Skeletal muscle tissue (tissue), 4 donors: Measurements from ENCODE around the gene HAGHL. TPM values are rescaled to one million over a fixed set of nuclear protein-coding genes. Genes with fewer than 3 reads are reported as not detected.

ENCODE experiments used
- H3K27ac ChIP-seq: one replicate; pipeline ENCODE4 v1.7.0; 2013; ENCODE audit warnings: mild to moderate bottlenecking, low read depth, low read length, inconsistent platforms
- H3K27me3 ChIP-seq, 3 donors: one replicate each; pipeline ENCODE4 v1.7.0; 2013; ENCODE audit warnings: low read length in 3 of 3; ENCODE audit not compliant: control insufficient read depth in 3 of 3, insufficient read depth in 3 of 3
- H3K36me3 ChIP-seq, 3 donors: one replicate each; pipeline ENCODE4 v1.7.0; 2013; ENCODE audit warnings: low read length in 3 of 3; ENCODE audit not compliant: control insufficient read depth in 3 of 3, insufficient read depth in 3 of 3
- H3K4me1 ChIP-seq, 3 donors: one replicate each; pipeline ENCODE4 v1.7.0; 2013; ENCODE audit warnings: low read length in 3 of 3, mild to moderate bottlenecking in 3 of 3; ENCODE audit not compliant: control insufficient read depth in 3 of 3, insufficient read depth in 3 of 3
- H3K4me3 ChIP-seq, 3 donors: one replicate each; pipeline ENCODE4 v1.7.0; 2013; ENCODE audit warnings: low read length in 3 of 3
- H3K9ac ChIP-seq, 3 donors: one replicate each; pipeline ENCODE4 v1.7.0; 2013; ENCODE audit warnings: low read length in 3 of 3, mild to moderate bottlenecking in 3 of 3, moderate library complexity in 2 of 3, low read depth in 1 of 3
- H3K9me3 ChIP-seq, 3 donors: one replicate each; pipeline ENCODE4 v1.7.0; 2013; ENCODE audit warnings: low read length in 3 of 3; ENCODE audit not compliant: control insufficient read depth in 3 of 3
- total RNA-seq: library from RNA; depleted of rRNA; stranded (reverse); fragments of >200 nt; gene quantifications from one replicate; pipeline ENCODE4 v1.2.3, GENCODE V29; 2014
- donor health status: Osteomylitis.

HAGHL gene
- total RNA-seq, 1 donor from 2014 or later, result 1.0 TPM

DNA sequence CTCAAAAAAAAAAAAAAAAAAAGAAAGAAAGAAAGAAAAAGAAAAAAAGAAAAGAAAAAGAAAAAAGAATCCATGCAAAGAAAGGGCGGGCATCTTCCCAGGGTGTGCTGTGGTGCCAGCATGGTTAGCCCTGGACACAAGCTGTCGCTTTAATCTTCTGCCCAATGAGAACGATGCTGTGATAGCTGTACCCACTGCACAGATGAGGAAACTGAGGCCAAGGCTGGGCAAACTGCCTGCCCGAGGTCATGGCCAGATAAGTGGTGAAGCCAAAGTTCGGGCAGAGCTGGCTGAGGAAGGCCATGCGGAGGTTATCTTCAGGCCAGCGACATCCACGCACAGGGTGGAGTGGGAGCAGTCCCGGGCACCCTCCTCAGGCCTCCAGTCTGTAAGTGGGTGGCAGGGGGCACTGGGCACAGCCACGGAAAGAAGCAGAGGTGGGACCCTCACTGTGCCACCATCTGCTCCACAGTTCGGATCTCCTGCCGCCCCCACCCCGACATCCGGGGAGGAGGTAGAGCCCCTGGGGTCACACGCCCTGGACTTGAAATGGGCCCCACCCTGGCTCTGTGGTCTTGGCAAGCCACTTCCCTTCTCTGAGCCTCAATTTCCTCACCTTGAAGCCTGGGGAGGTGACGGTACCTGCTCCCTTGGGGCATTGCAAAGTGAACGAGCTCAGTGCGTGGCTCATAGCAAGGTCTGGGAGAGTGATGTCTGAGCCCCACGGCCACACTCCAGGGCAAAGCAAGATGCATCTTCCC, 27.8 kb upstream of the HAGHL start:
- H3K4me1 ChIP-seq, result peaks cover 4 to 14% (median 7%) of the 10 kb centered on the region in 3 donors
- H3K4me3 ChIP-seq, result no peak overlapping the region
- no peak overlapping the region for H3K9ac ChIP-seq
- no peak overlapping the region for H3K27ac ChIP-seq
- peaks cover 68 to 86% (median 75%) of the 10 kb centered on the region in 3 donors for H3K27me3 ChIP-seq
- no peaks in the 10 kb centered on the region for H3K36me3 ChIP-seq
- no peaks in the 10 kb centered on the region for H3K9me3 ChIP-seq

DNA sequence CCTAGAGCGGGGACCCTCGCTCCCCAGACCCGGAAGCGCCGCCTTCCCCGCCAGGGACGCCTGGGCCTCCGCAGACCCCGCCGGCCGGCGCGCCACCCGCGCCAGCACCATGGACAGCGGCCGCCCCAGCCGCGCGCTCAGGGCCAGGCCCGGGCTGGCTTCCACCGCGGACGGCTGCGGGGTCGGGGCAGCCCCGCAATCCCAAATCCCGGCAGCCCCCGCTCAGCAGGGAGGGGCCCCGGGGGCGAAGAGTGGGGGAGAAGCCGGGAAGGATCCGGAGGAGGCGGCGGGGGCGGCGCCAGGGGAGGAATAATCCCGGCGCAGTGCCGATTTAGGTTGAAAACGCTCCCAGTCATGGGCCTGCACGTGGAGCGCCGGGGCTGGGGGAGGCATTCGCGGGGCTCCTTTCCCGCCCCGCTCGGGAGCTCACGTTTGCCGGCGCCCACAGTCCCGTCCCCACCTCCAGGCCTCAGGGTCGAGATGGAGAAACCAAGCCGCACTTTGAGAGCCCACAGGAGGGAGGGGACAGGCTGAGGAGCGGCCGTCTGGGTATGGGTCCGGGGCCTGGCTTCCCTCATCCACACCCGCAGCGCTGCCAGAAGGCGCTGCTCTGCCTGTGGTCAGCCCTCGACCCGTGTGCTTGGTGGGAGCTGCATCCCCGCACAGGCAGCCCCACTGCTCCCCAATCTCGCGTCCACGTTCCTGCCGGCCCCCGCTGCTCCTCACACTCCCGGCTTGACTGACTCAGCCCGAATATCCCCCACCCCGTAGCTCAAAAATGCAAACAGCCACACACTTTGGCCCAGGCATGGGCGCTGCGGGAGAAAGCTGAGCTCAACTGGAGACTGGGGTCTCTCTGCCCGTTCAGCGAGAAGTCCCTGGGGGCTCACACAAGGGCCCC, 26.0 kb upstream of the HAGHL start:
- no peaks in the 10 kb centered on the region for H3K36me3 ChIP-seq
- H3K9me3 ChIP-seq, result no peaks in the 10 kb centered on the region
- no peak overlapping the region for H3K27ac ChIP-seq
- no peak overlapping the region for H3K4me3 ChIP-seq
- no peak overlapping the region for H3K9ac ChIP-seq
- H3K27me3 ChIP-seq, result peaks cover 64 to 82% (median 73%) of the 10 kb centered on the region in 3 donors
- peaks cover 0 to under 1% (median 0%) of the 10 kb centered on the region in 3 donors for H3K4me1 ChIP-seq

DNA sequence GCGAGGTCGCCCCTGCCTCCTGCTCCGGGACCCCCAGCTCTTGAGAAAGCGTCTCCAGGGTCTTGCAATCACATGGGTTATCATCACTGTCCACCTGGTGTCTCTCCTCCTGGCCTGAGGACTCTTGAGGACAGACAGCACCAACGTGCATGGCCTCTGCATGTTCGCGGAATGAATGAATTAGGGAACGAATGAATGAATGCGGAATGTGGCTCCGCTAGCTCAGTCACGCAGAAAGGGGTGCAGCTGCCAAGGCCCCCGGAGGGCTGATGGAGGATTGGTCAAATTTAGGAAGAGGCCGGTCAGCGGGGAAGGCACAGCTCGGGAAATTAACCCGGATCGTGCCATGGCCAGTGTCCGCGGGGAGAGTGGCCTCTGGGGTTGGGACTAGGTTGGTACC, 24.6 kb upstream of the HAGHL start:
- Histone ChIP-seq H3K27ac (no peak overlapping the region), H3K27me3 (peaks cover 69 to 85% (median 75%) of the 10 kb centered on the region in 3 donors), H3K9me3 (no peaks in the 10 kb centered on the region), H3K9ac (no peak overlapping the region), H3K36me3 (no peaks in the 10 kb centered on the region), H3K4me3 (no peak overlapping the region), H3K4me1 (peaks cover 0 to 4% (median 0%) of the 10 kb centered on the region in 3 donors)

DNA sequence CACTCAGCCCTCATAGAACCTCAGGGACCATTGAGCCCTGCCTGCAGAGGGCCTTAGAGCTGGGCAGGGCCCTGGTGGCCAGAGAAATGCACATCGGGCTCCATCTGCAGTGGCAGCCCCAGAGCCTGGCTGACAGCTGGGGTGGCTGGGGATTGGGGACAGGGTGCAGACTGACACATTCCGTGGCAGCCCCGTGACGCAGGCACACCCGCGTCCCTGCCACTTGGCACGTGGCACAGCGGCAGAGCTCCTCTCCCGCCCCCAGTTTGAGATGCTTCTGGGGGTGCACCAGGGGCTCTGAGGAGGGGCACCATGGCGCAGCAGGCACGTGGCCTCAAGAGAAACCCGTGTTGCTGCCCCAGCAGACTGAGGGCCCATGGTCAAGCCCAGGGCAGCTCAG, 23.5 kb upstream of the HAGHL start:
- Histone ChIP-seq H3K4me3 (no peak overlapping the region), H3K9me3 (no peaks in the 10 kb centered on the region), H3K27me3 (peaks cover 71 to 88% (median 84%) of the 10 kb centered on the region in 3 donors), H3K9ac (no peak overlapping the region), H3K27ac (no peak overlapping the region), H3K4me1 (peaks cover 0 to 4% (median 0%) of the 10 kb centered on the region in 3 donors), H3K36me3 (no peaks in the 10 kb centered on the region)

DNA sequence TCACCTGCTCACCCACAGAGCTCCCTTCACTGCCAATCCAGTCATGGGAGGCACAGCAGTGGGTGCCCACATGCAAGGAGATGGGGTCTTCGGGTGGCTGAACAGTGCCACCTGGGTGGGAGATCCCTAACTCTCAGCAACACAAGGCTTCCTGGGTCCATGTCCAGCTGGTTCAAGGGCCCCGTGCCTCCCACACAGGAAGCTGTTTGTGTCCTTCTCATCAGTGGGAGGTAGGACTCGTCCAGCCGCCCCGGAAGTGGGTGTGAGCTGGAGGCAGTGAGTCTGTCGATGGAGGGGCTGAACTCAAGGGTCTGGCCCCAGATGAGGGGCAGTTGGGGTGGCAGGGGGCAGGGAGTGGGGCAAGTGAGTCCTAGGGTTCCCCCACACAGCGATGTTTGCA, 22.9 kb upstream of the HAGHL start:
- Histone ChIP-seq H3K36me3 (no peaks in the 10 kb centered on the region), H3K9me3 (no peaks in the 10 kb centered on the region), H3K27ac (no peak overlapping the region), H3K9ac (no peak overlapping the region), H3K27me3 (peaks cover 74 to 90% (median 88%) of the 10 kb centered on the region in 3 donors), H3K4me3 (no peak overlapping the region), H3K4me1 (peaks cover 0 to 4% (median 0%) of the 10 kb centered on the region in 3 donors)

DNA sequence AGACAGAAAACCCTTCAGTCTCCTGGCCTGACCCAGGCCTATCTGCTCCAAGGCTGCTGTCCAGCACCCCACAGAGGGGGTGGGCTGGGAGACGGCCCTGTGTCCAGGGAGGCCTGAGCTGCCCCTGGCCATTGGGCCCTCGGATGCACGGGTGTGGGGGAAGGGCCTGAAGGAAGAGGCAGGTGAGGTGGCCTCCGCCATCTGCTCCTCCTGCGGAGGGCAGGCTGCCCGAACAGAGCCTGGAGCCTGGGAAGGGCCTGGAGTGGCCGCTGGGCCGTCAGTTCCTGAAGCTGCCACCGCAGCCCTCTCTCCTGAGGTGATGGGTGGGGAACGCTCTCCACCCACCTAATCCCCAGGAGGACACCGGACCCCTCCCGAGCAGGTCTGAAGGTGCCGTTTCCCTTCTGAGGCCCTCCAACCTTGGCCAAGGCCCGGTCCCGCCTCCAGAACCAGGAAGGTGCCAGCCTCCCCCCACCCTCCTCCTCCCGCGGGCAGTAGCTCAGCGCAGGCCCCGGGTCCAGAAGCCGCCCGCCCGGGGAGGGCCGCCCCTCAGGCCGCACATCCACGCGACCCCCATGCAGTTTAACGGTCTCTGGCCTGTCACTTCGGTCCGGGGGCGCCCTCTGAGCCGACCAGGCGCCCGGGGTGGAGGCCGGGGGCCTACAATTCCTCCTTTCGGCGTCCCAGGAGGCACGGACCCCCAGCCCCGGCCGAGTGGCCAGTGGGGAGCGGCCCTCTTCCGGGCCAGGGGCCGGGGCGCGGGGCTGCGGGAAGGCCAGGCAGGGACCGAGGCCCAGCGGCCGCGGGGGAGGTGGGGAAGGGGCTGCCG, 22.1 kb upstream of the HAGHL start:
- no peak overlapping the region for H3K4me3 ChIP-seq
- no peaks in the 10 kb centered on the region for H3K9me3 ChIP-seq
- no peaks in the 10 kb centered on the region for H3K36me3 ChIP-seq
- no peak overlapping the region for H3K9ac ChIP-seq
- peaks cover 75 to 91% (median 86%) of the 10 kb centered on the region in 3 donors for H3K27me3 ChIP-seq
- peaks cover 0 to 5% (median 2%) of the 10 kb centered on the region in 3 donors for H3K4me1 ChIP-seq
- H3K27ac ChIP-seq, result no peak overlapping the region

DNA sequence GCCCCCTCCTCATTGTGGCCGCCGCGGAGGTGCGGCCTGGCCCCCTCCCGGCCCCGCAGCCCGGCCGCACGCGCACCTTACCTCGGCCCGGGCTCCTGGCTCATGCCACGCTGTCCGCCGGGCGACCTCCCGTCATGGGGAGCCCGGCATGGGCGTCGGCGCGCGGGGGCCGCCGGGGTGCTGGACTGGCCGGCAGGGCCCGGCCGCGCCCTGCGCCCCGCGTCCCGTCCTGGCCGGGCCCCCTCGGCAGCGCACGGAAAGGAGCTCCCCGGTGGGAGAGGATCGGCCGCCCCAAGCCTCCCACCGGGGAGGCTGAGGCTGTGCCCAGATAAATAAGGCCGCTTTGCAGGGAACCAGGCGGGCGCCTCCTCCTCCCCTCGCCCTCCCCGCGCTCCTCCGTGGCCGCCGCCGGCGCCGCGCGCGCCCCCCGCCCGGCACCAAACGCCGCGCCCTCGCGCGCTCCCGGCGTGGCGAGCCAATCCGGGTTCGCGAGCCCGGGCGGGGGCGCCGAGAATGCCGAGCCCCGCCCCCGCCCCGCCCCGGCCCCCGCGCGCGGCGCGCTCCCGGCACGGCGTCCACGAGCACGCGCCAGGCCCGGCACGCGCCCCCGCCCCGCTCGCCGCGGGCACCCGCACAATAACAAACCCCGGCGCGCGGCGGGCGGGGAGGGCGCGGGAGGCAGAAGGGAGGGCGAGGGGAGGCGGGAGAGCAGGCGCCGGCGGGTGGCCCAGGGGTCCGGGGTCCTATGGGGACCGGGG, 21.3 kb upstream of the HAGHL start, which contains the start of gene FBXL16:
TSS of gene FBXL16 (minus strand) at position 371 of the 758 bp plus-strand sequence. CDS start 8,396 bp downstream, outside the sequence.
- peaks cover 76 to 92% (median 86%) of the 10 kb centered on the region in 3 donors for H3K27me3 ChIP-seq
- no peak within 1 kb of the TSS for H3K27ac ChIP-seq
- H3K36me3 ChIP-seq, result no peaks in the 10 kb centered on the region
- H3K9ac ChIP-seq, result no peak within 1 kb of the TSS
- H3K4me3 ChIP-seq, result no peak within 1 kb of the TSS
- H3K9me3 ChIP-seq, result no peaks in the 10 kb centered on the region
- peaks cover 0 to 10% (median 4%) of the 10 kb centered on the region in 3 donors for H3K4me1 ChIP-seq

DNA sequence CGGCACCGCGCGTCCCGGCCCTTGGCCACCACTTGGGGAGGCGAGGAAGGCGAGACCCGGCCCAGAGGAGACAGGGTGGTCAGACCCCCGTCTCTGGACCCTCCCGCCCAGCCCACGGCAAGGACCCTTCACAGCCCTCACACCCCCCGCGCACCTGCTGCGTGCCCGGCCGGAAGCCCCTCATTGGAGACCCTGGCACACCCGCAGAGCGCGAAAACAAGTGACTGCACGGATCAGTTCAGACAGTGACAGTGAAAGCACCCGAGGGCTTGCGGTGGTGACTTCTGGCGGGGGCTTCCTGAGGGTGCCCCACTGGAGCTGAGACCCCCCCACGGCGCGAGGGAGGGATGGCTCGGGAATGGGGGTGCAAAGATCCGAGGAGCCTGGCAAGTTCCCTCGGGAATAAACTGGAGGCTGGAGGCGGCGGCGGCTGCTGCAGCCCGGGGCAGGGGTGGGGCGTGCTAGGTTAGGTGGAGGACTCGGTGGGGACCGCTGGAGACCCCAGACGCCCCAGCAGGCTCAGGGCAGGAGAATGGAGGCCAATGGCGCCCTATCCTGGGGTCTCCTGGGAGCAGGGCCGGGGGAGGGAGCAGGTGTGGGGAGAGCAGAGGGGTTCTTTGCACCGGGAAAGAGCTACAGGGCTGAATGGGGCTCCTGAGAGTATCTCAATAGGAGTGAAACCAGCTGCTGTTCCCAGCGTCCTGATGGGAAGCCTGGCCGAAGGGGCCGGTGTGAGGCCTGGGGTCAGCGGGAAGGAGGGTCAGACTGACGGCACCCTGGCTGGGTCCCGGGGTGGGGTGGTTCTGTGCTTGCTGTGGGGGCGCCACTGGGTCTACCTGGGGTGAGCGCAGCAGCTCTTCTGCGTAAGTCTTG, 20.5 kb upstream of the HAGHL start:
- Histone ChIP-seq H3K27me3 (peaks cover 84 to 93% (median 87%) of the 10 kb centered on the region in 3 donors), H3K27ac (no peak overlapping the region), H3K9ac (no peak overlapping the region), H3K4me3 (no peak overlapping the region), H3K9me3 (no peaks in the 10 kb centered on the region), H3K36me3 (no peaks in the 10 kb centered on the region), H3K4me1 (peaks cover 0 to 10% (median 4%) of the 10 kb centered on the region in 3 donors)
